Stimulated activated CD8-positive, alpha-beta memory T cell treated with anti-CD3 and anti-CD28 coated beads, Interleukin-12 subunit alpha, Interleukin-12 subunit beta, amount 100 ng/mL, for 4 hours (primary cell): ENCODE results near the gene CEACAM20.
"Not testable (repeated sequence)": the region's sequence is repeated elsewhere in the genome, so short reads cannot be mapped to it uniquely, and the experiment has no call there.

Experiments
- DNase-seq: peaks from one replicate; pipeline ENCODE4 v3.0.0-alpha.2; 2020; ENCODE audit warnings: low read depth

The CEACAM20 gene

GRCh38 chr19:44548736-44549135 lies 19.3 kb upstream of the CEACAM20 start:
- no peak for DNase-seq

GRCh38 chr19:44544031-44544430 lies 14.6 kb upstream of the CEACAM20 start:
- DNase-seq, result no peak

- no peak for DNase-seq
Measured at GRCh38 chr19:44542671-44543070, 13.2 kb upstream of the CEACAM20 start.

GRCh38 chr19:44540736-44541135 lies 11.3 kb upstream of the CEACAM20 start:
- no peak for DNase-seq

- no peak for DNase-seq
Measured at GRCh38 chr19:44539991-44540390, 10.5 kb upstream of the CEACAM20 start.

GRCh38 chr19:44539236-44539826 lies 9.9 kb upstream of the CEACAM20 start:
- DNase-seq, result no peak

GRCh38 chr19:44535361-44535760 lies 5.9 kb upstream of the CEACAM20 start:
- not testable (repeated sequence) for DNase-seq

GRCh38 chr19:44532819-44533218 lies 3.3 kb upstream of the CEACAM20 start:
- DNase-seq, result no peak

GRCh38 chr19:44530777-44531176 lies 1.3 kb upstream of the CEACAM20 start:
- DNase-seq, result no peak

GRCh38 chr19:44527554-44527953 lies 1.9 kb downstream of the CEACAM20 start:
- no peak for DNase-seq

- no peak for DNase-seq
Measured at GRCh38 chr19:44525721-44526430, 3.6 kb downstream of the CEACAM20 start.

GRCh38 chr19:44521370-44521769 lies 8.1 kb downstream of the CEACAM20 start:
- DNase-seq, result no peak

- no peak for DNase-seq
Measured at GRCh38 chr19:44517146-44517545, 12.3 kb downstream of the CEACAM20 start.

GRCh38 chr19:44515907-44516306 lies 13.6 kb downstream of the CEACAM20 start:
- no peak for DNase-seq

GRCh38 chr19:44515031-44515430 lies 14.4 kb downstream of the CEACAM20 start:
- DNase-seq, result no peak

- no peak for DNase-seq
Measured at GRCh38 chr19:44512326-44513298, 16.9 kb downstream of the CEACAM20 start.

- DNase-seq, result no peak
Measured at GRCh38 chr19:44509478-44509877, 20.0 kb downstream of the CEACAM20 start.

- peak; percentile 91 for DNase-seq
Measured at GRCh38 chr19:44499962-44500949, 29.2 kb downstream of the CEACAM20 start, which contains the start of gene ZNF180. Gene ZNF180 (minus strand): TSS chr19:44500522. CDS start chr19:44497334, 3,188 bp downstream.

- no peak for DNase-seq
Measured at GRCh38 chr19:44499559-44499958, 29.9 kb downstream of the CEACAM20 start.

- DNase-seq, result no peak
Measured at GRCh38 chr19:44498988-44499387, 30.5 kb downstream of the CEACAM20 start.

- DNase-seq, result no peak
Measured at GRCh38 chr19:44496711-44497110, 32.8 kb downstream of the CEACAM20 start.
